NCI-H187 treated with DMSO at 0.1 percent for 48 hours (cell line): ENCODE measurements around the gene DKK3.

Experiments used
- DNase-seq: peaks from one replicate; lab custom pipeline; 2025; lab: John Stamatoyannopoulos, UW

Gene DKK3

DNA sequence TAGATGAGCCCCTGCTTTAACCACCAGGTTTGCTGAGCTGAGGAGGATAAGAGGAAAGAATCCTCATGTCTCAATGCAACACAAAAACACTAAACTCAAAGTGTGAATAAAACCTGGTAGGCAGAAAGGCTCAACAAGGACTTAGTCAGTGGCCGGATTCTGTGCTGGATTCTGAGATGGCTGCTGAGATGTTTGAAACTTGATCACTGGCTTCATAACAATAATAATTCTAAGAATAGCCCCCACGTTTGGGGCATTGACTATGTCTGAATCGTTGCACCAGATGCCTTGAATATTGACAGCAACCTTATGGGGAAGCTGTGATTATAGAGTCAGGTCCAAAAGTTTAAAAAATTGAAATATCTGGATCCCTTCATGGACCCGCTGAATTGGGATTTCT lies 4.6 kb downstream of the DKK3 start:
- DNase-seq = no peak

- no peak for DNase-seq
Observed at GRCh38 chr11:12003336-12003735, 5.1 kb downstream of the DKK3 start.

DNA sequence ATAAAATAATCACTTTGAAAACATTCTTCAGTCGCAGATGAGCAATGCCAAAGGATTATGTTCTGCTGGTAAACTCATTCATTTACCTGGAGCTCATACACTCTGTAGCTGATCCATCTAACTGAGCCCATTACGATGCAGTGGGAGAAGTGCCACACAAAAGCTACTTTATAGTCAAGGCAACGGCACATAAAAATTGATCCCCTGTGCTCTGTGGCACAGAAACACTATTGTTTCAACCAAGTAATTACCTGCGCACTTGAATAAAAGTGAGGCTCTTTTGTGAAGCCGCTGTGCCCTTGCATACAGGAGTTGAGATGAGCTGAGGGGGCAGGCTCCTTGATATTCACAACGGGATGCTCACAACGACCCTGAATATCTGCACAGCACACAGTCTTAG lies 7.2 kb downstream of the DKK3 start:
- DNase-seq = peak; percentile 74

DNA sequence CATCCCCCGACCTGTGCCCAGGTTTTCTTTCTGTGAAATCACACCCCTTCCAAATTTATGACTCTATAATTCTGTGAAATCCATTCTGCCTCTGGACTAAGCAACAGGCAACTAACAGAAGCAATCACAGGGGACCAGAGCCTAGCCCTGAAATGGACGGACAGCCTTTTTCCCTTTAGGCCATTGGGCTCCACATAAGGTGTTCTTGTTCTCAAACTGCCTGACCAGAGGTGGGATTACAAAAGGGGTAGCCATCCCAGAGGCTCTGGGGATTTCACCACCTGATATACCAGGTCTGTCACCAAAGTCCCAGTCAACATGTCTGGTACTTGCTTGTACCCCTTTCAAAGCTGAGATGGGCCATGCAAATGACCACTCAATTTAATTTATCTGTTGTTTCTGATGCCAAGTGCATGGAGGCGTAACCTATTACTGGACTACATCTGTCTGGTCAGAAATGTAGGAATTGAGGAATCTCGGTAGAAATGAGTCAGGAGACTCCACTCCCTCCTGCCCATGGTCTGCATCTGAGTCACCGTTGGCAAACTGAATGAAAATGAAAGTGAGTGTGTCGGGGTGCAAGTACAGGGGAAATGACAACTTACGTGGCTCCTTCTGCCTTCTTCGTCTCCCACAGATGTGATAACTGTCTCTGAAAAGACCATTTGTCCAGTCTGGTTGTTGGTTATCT lies 10.2 kb downstream of the DKK3 start:
- no peak for DNase-seq

GRCh38 chr11:11997049-11997322 lies 11.4 kb downstream of the DKK3 start:
- no peak for DNase-seq

- DNase-seq = no peak
Observed at GRCh38 chr11:11996321-11997048, 11.9 kb downstream of the DKK3 start.

- peak; percentile 19 for DNase-seq
Observed at GRCh38 chr11:11995601-11996000, 12.8 kb downstream of the DKK3 start.

DNA sequence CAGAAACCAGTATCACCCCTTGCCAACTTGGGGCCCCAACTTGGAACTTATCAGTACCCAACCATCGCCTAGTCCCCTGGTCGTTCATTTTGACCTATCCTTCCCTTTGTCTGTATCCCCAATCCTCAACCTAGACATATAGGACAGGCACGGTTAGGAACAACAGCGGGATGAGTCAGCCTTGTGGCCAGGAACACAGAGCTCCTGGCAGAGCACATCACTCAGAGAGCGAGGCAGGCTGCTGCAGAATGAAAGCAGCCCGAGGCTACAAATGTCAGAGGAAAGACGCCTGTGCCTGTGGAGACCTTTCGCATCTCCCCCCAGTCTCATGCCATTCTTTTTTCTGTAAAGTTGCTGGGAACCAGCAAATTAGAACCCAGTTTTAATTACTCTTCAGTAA lies 14.6 kb downstream of the DKK3 start:
- DNase-seq = no peak

- no peak for DNase-seq
Observed at GRCh38 chr11:11992257-11993212, 15.9 kb downstream of the DKK3 start.

- DNase-seq = no peak
Observed at GRCh38 chr11:11989774-11990744, 18.4 kb downstream of the DKK3 start.

GRCh38 chr11:11988681-11989261 lies 19.7 kb downstream of the DKK3 start:
- no peak for DNase-seq

DNA sequence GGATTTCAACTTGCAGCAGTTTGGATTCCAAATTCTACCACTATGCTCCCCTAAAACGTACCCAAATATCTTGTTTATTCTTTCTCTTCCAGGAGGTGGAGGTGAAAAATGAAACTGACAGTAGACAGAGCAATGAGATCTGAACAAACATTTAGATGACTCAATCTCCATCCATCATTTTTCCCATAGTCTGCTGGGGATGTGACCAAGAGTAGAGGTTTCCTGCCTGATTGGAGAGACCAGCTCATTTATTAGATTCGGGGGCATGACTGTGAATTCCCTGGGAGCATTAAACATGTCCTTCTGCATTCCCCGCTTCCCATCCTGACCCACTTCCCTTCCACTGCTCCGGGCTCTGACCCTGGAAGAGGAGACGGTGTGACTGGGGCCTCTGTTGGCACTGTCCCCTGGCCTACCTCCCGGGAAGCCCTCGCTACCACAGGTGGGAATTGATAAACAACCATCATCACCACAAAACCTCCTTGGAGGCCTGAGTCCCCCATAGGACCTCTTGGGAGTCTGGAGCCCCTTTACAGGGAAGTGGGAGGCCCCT lies 20.3 kb downstream of the DKK3 start:
- DNase-seq = no peak

DNA sequence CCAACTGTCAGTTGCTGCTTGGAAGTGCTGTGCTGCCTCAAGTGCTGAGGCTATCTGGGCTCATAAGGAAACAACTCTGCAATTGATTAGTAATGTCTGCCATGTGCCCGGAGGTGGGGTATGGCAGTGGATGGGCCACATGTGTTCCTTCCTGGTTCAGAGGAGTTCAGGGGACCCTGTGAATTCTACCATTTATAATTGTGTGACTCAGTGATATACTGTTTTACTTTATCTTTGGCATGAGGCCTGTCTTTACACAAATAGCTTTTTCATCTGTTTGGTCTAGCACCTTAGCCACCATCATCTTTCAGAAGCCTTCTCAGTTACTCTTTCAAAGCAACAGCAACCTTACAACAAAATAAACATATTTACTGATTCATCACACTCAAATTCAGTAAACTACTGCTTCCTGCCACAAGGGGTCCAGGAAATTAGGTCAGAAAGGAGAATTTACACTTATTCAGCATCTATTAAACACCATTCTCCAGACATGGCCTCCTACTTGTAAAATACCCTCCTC lies 20.9 kb downstream of the DKK3 start:
- DNase-seq = no peak

- no peak for DNase-seq
Observed at GRCh38 chr11:11985954-11986949, 22.2 kb downstream of the DKK3 start.

DNA sequence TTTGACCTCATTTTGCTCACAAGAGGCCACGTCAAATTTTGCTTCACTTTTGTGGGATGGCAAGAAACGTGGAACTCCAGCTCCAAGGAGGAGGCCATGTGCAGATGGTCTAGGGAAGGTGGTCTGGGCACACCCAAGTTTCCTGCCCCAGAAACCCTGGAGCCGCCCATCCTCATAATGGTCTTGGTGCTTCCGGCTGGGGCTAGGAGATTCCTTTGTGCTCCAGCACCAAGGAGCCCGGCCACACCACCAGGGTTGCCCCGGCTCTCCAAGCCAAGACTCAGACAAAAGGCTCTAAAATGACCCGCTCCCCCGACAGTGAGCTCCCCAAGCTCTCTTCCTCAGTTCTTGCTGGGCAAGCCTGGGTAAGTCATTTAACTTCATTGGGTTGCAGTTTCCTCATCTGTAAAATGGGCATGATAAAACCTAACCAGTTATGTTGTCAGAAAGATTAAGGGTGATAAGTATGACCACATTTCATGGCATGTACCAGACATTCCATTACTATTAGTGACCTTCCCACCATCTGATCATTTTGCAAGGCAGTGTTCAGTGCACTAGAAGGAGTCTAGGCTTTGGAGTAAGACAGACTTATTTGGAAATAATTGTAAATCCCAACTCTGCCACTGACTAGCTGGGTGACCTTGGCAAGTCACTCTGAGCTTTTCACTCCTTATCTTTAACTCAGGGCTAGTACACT lies 23.3 kb downstream of the DKK3 start:
- no peak for DNase-seq

DNA sequence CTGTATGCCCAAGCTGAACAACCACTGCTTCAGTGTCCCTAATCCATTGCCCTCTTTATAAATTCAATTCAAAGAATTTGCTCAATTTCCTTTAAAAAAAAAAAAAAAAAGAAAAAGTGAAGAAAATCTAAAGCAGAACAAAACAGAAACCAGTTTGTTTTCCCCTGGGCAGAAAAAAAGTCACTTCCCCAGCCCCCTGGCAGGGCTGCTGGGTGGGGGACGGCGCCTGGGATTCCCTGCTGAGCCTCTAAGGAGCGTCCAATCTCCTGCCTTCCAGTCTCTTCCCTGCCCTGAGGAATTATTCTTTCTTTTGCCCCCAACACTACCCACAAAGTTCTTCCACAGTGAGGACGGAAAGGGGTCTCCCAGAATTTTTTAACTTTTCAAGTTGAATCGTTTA lies 23.9 kb downstream of the DKK3 start:
- DNase-seq = no peak

DNA sequence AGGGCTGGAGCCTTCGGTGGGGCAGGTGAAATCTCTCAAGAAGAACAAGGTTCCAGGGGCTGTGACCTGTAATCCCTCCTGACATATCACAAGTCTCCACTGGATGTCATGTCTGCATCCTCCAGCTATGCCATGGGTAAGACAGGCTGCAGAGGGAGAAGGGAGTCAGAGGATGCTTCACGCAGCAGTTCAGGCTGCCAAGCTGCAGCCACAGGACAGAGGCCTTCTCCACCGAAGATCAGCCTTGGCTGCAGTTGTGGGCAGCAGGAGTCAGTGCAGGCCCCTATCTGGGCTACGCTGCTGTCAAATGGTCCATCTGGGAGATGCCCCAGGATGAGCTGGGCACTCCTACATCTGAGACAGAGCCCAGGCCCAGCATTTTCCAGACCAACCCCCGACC lies 25.0 kb downstream of the DKK3 start:
- DNase-seq = no peak

DNA sequence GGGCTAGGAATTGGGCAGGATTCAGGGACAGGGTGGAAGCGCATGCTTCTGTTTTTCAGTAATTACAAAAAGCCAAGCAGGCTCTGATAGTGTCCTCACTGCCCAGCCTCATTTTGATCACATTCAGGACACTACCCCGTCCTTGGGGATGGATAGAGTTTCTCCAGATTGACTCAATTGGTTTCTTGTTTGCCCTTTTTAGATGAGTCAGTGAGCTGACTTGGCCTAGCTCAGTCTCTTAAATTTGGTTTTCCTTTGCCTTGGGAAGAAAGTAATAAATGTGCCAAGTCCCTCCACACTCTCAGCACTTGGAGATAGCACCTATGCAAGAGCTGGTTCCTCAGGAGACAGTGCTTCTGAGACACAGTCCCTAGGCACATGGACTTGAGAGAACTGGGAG lies 25.5 kb downstream of the DKK3 start:
- no peak for DNase-seq

DNA sequence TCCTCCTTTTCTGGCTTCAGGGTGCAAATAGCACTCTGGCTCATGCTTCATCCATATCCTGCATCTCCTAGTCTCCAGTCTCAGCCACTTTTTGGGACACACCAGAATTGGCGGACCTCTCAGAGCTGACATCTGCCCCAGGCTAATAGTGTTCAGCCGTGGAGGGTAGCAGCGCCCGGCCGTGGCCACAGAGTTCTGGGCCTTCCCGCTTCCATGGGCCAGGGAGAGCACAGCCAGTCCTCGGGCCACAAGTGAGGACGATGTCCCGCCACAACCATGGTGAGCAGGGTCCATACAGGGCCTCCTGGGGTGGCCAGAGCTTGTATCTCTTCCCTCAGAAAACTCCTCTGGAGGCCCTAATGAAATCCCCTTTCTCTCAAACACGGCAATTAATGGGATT lies 26.0 kb downstream of the DKK3 start:
- DNase-seq = no peak
